Measurements from ENCODE around the gene ACTA1.

The ACTA1 gene

GRCh38 chr1:229440851-229441537 lies 7.1 kb upstream of the ACTA1 start:
- DNase-seq: peak; percentile 72
- Histone ChIP-seq H3K4me3 (ENCODE audit: low read depth, low read length) (no peak overlapping the region), H3K36me3 (replicated peaks) (no peaks in the 10 kb centered on the region), H3K27ac (peak overlapping the region; percentile 41), H3K27me3 (replicated peaks) (no peaks in the 10 kb centered on the region)
- no peak for TF ChIP-seq CTCF (IDR thresholded peaks at IDR 0.05; ENCODE audit: low read depth, low read length, missing control alignments)
- in situ Hi-C loops (cut with HindIII; ENCODE audit: low pct_ligation_motif_present, low sequenced_read_pairs): no loop called here

GRCh38 chr1:229438021-229438420 lies 4.1 kb upstream of the ACTA1 start:
- no peak overlapping the region for H3K4me3 ChIP-seq (ENCODE audit: low read depth, low read length)
- no peaks in the 10 kb centered on the region for H3K36me3 ChIP-seq (replicated peaks)
- no peak for TF ChIP-seq CTCF (IDR thresholded peaks at IDR 0.05; ENCODE audit: low read depth, low read length, missing control alignments)
- H3K27ac ChIP-seq: no peak overlapping the region
- peaks cover 25% of the 10 kb centered on the region for H3K27me3 ChIP-seq (replicated peaks)
- in situ Hi-C loops (cut with HindIII; ENCODE audit: low pct_ligation_motif_present, low sequenced_read_pairs): no loop called here
- no peak for DNase-seq

- H3K36me3 ChIP-seq (replicated peaks): no peaks in the 10 kb centered on the region
- H3K27me3 ChIP-seq (replicated peaks): peaks cover 31% of the 10 kb centered on the region
- in situ Hi-C loops (cut with HindIII; ENCODE audit: low pct_ligation_motif_present, low sequenced_read_pairs): no loop called here
- no peak overlapping the region for H3K27ac ChIP-seq
- TF ChIP-seq CTCF (IDR thresholded peaks at IDR 0.05; ENCODE audit: low read depth, low read length, missing control alignments): no peak
- H3K4me3 ChIP-seq (ENCODE audit: low read depth, low read length): no peak overlapping the region
- DNase-seq: no peak
Observed at GRCh38 chr1:229437443-229437842, 3.5 kb upstream of the ACTA1 start.

- Histone ChIP-seq H3K27me3 (replicated peaks) (peaks cover 40% of the 10 kb centered on the region), H3K4me3 (ENCODE audit: low read depth, low read length) (no peak overlapping the region), H3K27ac (no peak overlapping the region), H3K36me3 (replicated peaks) (no peaks in the 10 kb centered on the region)
- DNase-seq: no peak
- TF ChIP-seq CTCF (IDR thresholded peaks at IDR 0.05; ENCODE audit: low read depth, low read length, missing control alignments): no peak
- in situ Hi-C loops (cut with HindIII; ENCODE audit: low pct_ligation_motif_present, low sequenced_read_pairs): no loop called here
Observed at GRCh38 chr1:229436201-229436600, 2.3 kb upstream of the ACTA1 start.

GRCh38 chr1:229434641-229435051 lies 752 bp upstream of the ACTA1 start:
- Histone ChIP-seq H3K27me3 (replicated peaks) (peaks cover 53% of the 10 kb centered on the region), H3K4me3 (ENCODE audit: low read depth, low read length) (no peak overlapping the region), H3K36me3 (replicated peaks) (no peaks in the 10 kb centered on the region), H3K27ac (no peak overlapping the region)
- no peak for TF ChIP-seq CTCF (IDR thresholded peaks at IDR 0.05; ENCODE audit: low read depth, low read length, missing control alignments)
- no peak for DNase-seq
- in situ Hi-C loops (cut with HindIII; ENCODE audit: low pct_ligation_motif_present, low sequenced_read_pairs): no loop called here
